ENCODE measurements around the gene CNRIP1.

CNRIP1 gene

DNA sequence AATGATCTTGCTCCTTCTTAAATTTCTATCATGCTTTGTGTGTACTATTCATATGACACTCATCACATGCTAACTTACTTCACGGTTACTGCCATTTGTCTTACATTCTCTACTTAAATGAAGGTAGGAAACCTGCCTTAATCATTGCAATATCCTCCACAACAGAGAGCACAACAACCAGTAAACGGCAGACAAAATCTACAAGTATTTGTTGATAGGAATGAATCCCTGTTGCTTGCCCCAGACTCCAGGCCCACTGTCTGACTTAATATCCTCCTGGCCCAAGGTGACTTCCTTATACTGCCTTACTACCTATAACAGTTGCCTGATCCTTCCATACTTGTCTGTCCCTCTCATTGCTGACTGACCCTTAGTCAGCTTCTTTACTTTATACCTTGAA, 70.9 kb downstream of the CNRIP1 start:
- TF ChIP-seq, protein P1, sequence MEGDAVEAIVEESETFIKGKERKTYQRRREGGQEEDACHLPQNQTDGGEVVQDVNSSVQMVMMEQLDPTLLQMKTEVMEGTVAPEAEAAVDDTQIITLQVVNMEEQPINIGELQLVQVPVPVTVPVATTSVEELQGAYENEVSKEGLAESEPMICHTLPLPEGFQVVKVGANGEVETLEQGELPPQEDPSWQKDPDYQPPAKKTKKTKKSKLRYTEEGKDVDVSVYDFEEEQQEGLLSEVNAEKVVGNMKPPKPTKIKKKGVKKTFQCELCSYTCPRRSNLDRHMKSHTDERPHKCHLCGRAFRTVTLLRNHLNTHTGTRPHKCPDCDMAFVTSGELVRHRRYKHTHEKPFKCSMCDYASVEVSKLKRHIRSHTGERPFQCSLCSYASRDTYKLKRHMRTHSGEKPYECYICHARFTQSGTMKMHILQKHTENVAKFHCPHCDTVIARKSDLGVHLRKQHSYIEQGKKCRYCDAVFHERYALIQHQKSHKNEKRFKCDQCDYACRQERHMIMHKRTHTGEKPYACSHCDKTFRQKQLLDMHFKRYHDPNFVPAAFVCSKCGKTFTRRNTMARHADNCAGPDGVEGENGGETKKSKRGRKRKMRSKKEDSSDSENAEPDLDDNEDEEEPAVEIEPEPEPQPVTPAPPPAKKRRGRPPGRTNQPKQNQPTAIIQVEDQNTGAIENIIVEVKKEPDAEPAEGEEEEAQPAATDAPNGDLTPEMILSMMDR (IDR thresholded peaks at IDR 0.05; ENCODE audit: low read length, missing control alignments), result no peak
- DNase-seq (ENCODE audit: low read depth), result no peak
- H3K4me3 ChIP-seq (replicated peaks; ENCODE audit: low read depth, low read length), result no peak overlapping the region

DNA sequence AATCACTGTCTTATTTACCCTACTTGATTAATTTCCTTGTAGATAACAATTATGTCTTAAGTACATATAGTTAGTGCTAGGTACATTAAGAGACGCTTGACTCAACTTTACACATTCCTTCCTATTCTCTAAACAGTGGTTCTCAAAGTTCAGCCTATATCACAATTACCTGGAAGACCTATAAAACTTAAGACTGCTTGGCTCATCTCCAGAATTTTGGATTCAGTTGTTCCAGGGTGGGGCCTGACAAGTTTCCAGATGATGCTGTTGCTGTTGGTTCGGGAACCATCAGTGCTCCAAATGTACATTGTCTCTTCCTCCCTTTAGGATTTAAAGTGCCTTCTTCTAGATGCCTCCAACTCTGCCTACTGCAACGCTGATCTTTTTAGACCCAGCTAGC, 71.4 kb downstream of the CNRIP1 start:
- DNase-seq (ENCODE audit: low read depth), result no peak
- TF ChIP-seq, protein P1 (IDR thresholded peaks at IDR 0.05; ENCODE audit: low read length, missing control alignments), result no peak
- no peak overlapping the region for H3K4me3 ChIP-seq (replicated peaks; ENCODE audit: low read depth, low read length)

DNA sequence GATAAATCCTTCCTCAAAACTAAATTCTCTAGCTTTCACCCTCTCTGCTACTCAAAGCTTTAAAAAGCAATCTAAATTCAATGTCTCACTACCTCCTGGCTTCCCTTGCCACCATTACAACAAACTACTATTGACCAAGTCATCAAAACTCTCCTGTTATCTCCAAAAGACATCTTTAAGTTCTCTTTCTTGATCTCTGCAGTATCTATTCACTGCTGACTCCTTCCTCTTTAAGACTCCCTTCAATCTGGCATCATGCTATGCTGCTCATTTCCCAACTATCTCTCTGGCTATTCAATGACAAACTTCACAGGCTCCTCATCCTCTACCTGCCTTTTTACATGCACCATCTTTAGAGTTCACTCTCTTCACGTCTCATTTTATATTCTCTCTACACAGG, 73.4 kb downstream of the CNRIP1 start:
- TF ChIP-seq, protein P1 (IDR thresholded peaks at IDR 0.05; ENCODE audit: low read length, missing control alignments), result no peak
- no peak overlapping the region for H3K4me3 ChIP-seq (replicated peaks; ENCODE audit: low read depth, low read length)
- DNase-seq (ENCODE audit: low read depth), result no peak

DNA sequence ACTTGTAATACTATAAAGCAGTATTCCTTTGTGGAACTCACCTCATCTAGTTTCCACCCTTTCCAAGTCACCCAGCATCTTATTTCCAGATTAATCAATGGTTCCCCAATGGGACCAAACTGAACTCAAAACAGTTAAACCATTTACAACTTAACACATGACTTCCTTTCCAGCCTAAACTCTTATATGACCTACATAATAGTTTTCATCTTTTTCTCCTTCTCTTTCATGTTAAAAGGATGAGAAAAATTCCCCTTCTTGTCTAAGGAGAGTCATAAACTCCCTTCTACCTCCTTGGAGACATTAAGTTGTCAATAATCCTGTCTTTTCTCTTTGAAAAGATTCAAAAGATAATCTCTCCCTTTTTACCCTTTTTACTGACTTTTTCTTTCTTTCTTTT, 74.1 kb downstream of the CNRIP1 start:
- no peak for DNase-seq (ENCODE audit: low read depth)
- H3K4me3 ChIP-seq (replicated peaks; ENCODE audit: low read depth, low read length), result no peak overlapping the region
- TF ChIP-seq, protein P1 (IDR thresholded peaks at IDR 0.05; ENCODE audit: low read length, missing control alignments), result no peak

DNA sequence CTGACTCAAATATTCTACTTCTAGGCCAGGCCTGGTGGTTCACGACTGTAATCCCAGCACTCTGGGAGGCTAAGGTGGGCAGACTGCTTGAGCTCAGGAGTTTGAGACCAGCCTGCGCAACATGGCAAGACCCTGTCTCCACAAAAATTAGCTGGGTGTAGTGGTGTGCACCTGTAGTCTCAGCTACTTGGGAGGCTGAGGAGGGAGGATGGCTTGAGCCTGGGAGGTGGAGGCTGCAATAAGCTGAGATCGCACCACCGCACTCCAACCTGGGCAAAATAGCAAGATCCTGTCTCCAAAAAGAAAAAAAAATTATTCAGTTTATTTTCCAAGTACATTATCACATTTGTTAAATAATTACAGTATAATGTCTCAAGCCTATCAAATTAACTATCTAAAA, 74.7 kb downstream of the CNRIP1 start:
- TF ChIP-seq, protein P1 (IDR thresholded peaks at IDR 0.05; ENCODE audit: low read length, missing control alignments), result no peak
- DNase-seq (ENCODE audit: low read depth), result no peak
- H3K4me3 ChIP-seq (replicated peaks; ENCODE audit: low read depth, low read length), result no peak overlapping the region

DNA sequence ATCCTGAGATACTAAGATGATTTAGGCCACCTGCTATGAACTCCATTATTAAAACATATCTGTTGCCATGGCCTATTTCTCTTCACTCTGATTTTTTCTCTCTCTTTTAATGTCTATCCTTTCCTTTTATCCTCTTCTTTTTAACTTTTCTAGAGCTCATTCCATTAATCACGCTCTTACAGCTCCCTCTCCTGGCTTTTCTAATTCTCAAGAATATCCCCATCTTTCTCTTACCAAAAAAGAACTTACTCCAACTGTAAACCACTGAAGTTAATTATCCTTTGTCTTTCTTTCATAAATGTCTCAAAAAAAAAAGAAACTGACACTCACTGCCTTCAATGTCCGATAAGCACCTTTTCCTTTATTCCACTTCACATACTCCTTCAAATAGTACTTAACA, 75.3 kb downstream of the CNRIP1 start:
- H3K4me3 ChIP-seq (replicated peaks; ENCODE audit: low read depth, low read length), result no peak overlapping the region
- TF ChIP-seq, protein P1 (IDR thresholded peaks at IDR 0.05; ENCODE audit: low read length, missing control alignments), result peak; percentile 31
- no peak for DNase-seq (ENCODE audit: low read depth)

Measured in fibroblast of pulmonary artery (primary cell).